Liver (tissue), 3 donors: Measurements from ENCODE around the gene TSPO.

ENCODE experiments used
- JUND ChIP-seq, 2 donors: IDR thresholded peaks; 2 replicates each; pipeline ENCODE4 v1.6.1; 2016; ENCODE audit warnings: antibody characterized with exemption in 2 of 2
- TF ChIP-seq, protein P1 (sequence below): fragments of 150-350 bp; IDR thresholded peaks from 2 replicates; pipeline ENCODE4 v1.5.1; 2017; ENCODE audit warnings: improper control_type of control experiment, low read depth, low read length; ENCODE audit not compliant: missing input control
- TF ChIP-seq, protein P2 (sequence below): IDR thresholded peaks from 2 replicates; pipeline ENCODE4 v1.6.1; 2016; ENCODE audit warnings: antibody characterized with exemption, mild to moderate bottlenecking
- TF ChIP-seq, protein P3 (sequence below): IDR thresholded peaks from 2 replicates; pipeline ENCODE4 v1.6.1; 2016; ENCODE audit warnings: antibody characterized with exemption
- donor health status: healthy.
- donor health status: healthy.

DNA sequence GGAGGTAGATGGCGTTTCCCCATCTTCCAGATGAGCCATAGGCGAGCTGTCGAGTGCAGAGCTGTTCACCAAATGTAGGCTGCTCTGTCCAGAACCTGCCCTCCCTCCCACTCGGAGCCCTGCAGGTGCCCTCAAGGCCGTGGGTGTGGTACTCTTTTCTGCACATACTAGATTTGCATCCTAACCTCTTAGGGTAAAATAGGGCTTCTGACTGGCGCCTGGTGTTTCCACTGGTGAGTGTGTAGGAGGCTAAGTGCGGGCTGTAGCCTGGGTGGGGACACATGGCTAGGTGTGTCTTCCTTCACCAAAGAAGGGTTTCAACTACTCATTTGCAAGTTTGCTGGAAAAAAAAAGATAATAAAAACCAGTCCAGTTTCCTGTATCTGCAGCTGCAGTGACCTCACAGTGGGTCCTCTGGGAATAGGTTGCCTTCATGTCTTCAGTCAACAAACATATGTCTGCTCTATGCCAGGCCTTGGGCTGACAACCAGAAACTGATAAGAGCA is 32.4 kb upstream of the TSPO start:
- TF ChIP-seq, protein P1, sequence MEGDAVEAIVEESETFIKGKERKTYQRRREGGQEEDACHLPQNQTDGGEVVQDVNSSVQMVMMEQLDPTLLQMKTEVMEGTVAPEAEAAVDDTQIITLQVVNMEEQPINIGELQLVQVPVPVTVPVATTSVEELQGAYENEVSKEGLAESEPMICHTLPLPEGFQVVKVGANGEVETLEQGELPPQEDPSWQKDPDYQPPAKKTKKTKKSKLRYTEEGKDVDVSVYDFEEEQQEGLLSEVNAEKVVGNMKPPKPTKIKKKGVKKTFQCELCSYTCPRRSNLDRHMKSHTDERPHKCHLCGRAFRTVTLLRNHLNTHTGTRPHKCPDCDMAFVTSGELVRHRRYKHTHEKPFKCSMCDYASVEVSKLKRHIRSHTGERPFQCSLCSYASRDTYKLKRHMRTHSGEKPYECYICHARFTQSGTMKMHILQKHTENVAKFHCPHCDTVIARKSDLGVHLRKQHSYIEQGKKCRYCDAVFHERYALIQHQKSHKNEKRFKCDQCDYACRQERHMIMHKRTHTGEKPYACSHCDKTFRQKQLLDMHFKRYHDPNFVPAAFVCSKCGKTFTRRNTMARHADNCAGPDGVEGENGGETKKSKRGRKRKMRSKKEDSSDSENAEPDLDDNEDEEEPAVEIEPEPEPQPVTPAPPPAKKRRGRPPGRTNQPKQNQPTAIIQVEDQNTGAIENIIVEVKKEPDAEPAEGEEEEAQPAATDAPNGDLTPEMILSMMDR, result no peak
- TF ChIP-seq, protein P2, sequence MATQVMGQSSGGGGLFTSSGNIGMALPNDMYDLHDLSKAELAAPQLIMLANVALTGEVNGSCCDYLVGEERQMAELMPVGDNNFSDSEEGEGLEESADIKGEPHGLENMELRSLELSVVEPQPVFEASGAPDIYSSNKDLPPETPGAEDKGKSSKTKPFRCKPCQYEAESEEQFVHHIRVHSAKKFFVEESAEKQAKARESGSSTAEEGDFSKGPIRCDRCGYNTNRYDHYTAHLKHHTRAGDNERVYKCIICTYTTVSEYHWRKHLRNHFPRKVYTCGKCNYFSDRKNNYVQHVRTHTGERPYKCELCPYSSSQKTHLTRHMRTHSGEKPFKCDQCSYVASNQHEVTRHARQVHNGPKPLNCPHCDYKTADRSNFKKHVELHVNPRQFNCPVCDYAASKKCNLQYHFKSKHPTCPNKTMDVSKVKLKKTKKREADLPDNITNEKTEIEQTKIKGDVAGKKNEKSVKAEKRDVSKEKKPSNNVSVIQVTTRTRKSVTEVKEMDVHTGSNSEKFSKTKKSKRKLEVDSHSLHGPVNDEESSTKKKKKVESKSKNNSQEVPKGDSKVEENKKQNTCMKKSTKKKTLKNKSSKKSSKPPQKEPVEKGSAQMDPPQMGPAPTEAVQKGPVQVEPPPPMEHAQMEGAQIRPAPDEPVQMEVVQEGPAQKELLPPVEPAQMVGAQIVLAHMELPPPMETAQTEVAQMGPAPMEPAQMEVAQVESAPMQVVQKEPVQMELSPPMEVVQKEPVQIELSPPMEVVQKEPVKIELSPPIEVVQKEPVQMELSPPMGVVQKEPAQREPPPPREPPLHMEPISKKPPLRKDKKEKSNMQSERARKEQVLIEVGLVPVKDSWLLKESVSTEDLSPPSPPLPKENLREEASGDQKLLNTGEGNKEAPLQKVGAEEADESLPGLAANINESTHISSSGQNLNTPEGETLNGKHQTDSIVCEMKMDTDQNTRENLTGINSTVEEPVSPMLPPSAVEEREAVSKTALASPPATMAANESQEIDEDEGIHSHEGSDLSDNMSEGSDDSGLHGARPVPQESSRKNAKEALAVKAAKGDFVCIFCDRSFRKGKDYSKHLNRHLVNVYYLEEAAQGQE, result no peak
- TF ChIP-seq, protein P3, sequence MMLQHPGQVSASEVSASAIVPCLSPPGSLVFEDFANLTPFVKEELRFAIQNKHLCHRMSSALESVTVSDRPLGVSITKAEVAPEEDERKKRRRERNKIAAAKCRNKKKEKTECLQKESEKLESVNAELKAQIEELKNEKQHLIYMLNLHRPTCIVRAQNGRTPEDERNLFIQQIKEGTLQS, result no peak
- TF ChIP-seq JUND (IDR thresholded peaks at IDR 0.05), result no peak
